H1 (cell line): ENCODE results near the gene NT5C. TPM values are rescaled to one million over a fixed set of nuclear protein-coding genes. Genes with fewer than 3 reads are reported as not detected.

Experiments used
- CTCF ChIA-PET: fragments of 300-600 bp; sonication (Branson Sonifier 250); formaldehyde crosslinking; loops from one replicate; lab custom pipeline; 2021; ENCODE audit not compliant: partially characterized antibody; lab: Charles Lee
- POLR2A ChIA-PET: fragments of 300-600 bp; sonication (Branson Sonifier 250); formaldehyde crosslinking; loops from one replicate; lab custom pipeline; 2021; ENCODE audit warnings: inconsistent platforms; ENCODE audit not compliant: partially characterized antibody; lab: Charles Lee
- DNase-seq, 2 experiments: peaks; one replicate each; pipeline versions ENCODE4 v3.0.0 to v3.0.0-alpha.2; 2010 to 2022; ENCODE audit warnings: low spot score in 2 of 2, low read depth in 1 of 2, mixed read lengths in 1 of 2
- FAIRE-seq: peaks from 2 replicates; lab custom pipeline; 2011; peaks lifted over from hg19 to GRCh38; lab: Jason Lieb, UNC
- H2AFZ ChIP-seq: 2 replicates; pipeline ENCODE4 v1.8.1; 2012; ENCODE audit warnings: low read length, inconsistent platforms
- H2AK5ac ChIP-seq: 2 replicates; pipeline ENCODE4 v1.6.1; 2013; ENCODE audit warnings: low read depth, low read length
- H2BK120ac ChIP-seq: replicated peaks from 2 replicates; pipeline ENCODE3; 2013; ENCODE audit warnings: low read depth, low read length, inconsistent platforms
- H2BK12ac ChIP-seq: 2 replicates; pipeline ENCODE4 v1.6.1; 2013; ENCODE audit warnings: low read depth, low read length
- H2BK15ac ChIP-seq: 2 replicates; pipeline ENCODE4 v1.6.1; 2013; ENCODE audit warnings: low read length
- H2BK20ac ChIP-seq: 2 replicates; pipeline ENCODE4 v1.6.1; 2013; ENCODE audit warnings: low read length
- H2BK5ac ChIP-seq: 2 replicates; pipeline ENCODE4 v1.6.1; 2013; ENCODE audit warnings: low read depth, low read length
- H3K14ac ChIP-seq: 2 replicates; pipeline ENCODE4 v1.6.1; 2013; ENCODE audit warnings: inconsistent platforms; ENCODE audit not compliant: insufficient read length
- H3K18ac ChIP-seq: 2 replicates; pipeline ENCODE4 v1.6.1; 2013; ENCODE audit warnings: low read length; ENCODE audit errors: extremely low read depth
- H3K23ac ChIP-seq: 2 replicates; pipeline ENCODE4 v1.6.1; 2013; ENCODE audit warnings: inconsistent platforms; ENCODE audit not compliant: insufficient read length
- H3K23me2 ChIP-seq: 2 replicates; pipeline ENCODE4 v1.6.1; 2013; ENCODE audit warnings: low read depth, low read length
- H3K27ac ChIP-seq: 2 replicates; pipeline ENCODE4 v1.6.1; 2011; ENCODE audit warnings: low read depth, low read length, inconsistent platforms
- H3K27me3 ChIP-seq, 4 experiments: replicated peaks in 1 of 4; 1 replicate in 1 of 4; 2 replicates in 3 of 4; pipeline versions ENCODE4 v1.6.1 to v1.8.1; 2011 to 2013; ENCODE audit warnings: low read length in 3 of 4, mild to moderate bottlenecking in 3 of 4, inconsistent platforms in 2 of 4, mixed read lengths in 2 of 4, moderate library complexity in 1 of 4; ENCODE audit not compliant: control insufficient read depth in 3 of 4, insufficient read depth in 3 of 4; ENCODE audit errors: extremely low read depth in 1 of 4
- H3K36me3 ChIP-seq, 4 experiments: 2 replicates each; pipeline versions ENCODE4 v1.6.1 to v1.8.1; 2011 to 2013; ENCODE audit warnings: mild to moderate bottlenecking in 4 of 4, low read length in 3 of 4, moderate library complexity in 2 of 4, control low read depth in 1 of 4, inconsistent platforms in 1 of 4; ENCODE audit not compliant: insufficient read depth in 4 of 4, control insufficient read depth in 2 of 4
- H3K4ac ChIP-seq: replicated peaks from 2 replicates; pipeline ENCODE3; 2013; ENCODE audit warnings: low read length, low read depth, mixed read lengths, inconsistent platforms; ENCODE audit not compliant: insufficient read length
- H3K4me1 ChIP-seq, 4 experiments: replicated peaks in 1 of 4; 1 replicate in 1 of 4; 2 replicates in 3 of 4; pipeline versions ENCODE4 v1.6.1 to v1.8.1; 2011 to 2013; ENCODE audit warnings: low read length in 3 of 4, inconsistent platforms in 2 of 4, mixed read lengths in 1 of 4; ENCODE audit not compliant: insufficient read depth in 4 of 4, control insufficient read depth in 3 of 4
- H3K4me2 ChIP-seq, 2 experiments: 2 replicates each; pipeline versions ENCODE4 v1.6.1 to v1.8.1; 2011 to 2013; ENCODE audit warnings: low read depth in 2 of 2, low read length in 2 of 2, control low read depth in 1 of 2, inconsistent platforms in 1 of 2, mild to moderate bottlenecking in 1 of 2; ENCODE audit not compliant: insufficient read depth in 1 of 2
- H3K4me3 ChIP-seq, 4 experiments: fragments of 200-600, 300-600 bp in 1 of 4; sonication (generic), shearing (Covaris generic), sonication (Bioruptor Twin) in 1 of 4; 2 replicates each; pipeline versions ENCODE4 v1.5.1 to v1.8.1; 2011 to 2016; ENCODE audit warnings: low read length in 4 of 4, low read depth in 3 of 4, control low read depth in 2 of 4, inconsistent platforms in 2 of 4, mild to moderate bottlenecking in 2 of 4, mixed read lengths in 1 of 4, moderate library complexity in 1 of 4; ENCODE audit not compliant: insufficient read depth in 2 of 4; ENCODE audit errors: extremely low read depth in 1 of 4
- H3K56ac ChIP-seq: replicated peaks from 2 replicates; pipeline ENCODE3; 2013; ENCODE audit warnings: low read depth, mild to moderate bottlenecking, mixed read lengths, low read length, inconsistent platforms; ENCODE audit not compliant: insufficient read length
- H3K79me1 ChIP-seq: 2 replicates; pipeline ENCODE4 v1.6.1; 2013; ENCODE audit warnings: low read depth, low read length, control low read depth
- H3K79me2 ChIP-seq, 2 experiments: 2 replicates each; pipeline versions ENCODE4 v1.6.1 to v1.8.1; 2012 to 2013; ENCODE audit warnings: low read length in 2 of 2, mild to moderate bottlenecking in 2 of 2, inconsistent platforms in 1 of 2; ENCODE audit not compliant: insufficient read depth in 2 of 2, control insufficient read depth in 1 of 2
- H3K9ac ChIP-seq, 4 experiments: replicated peaks in 1 of 4; 1 replicate in 1 of 4; 2 replicates in 3 of 4; pipeline versions ENCODE4 v1.6.1 to v1.8.1; 2011 to 2013; ENCODE audit warnings: low read depth in 3 of 4, low read length in 3 of 4, control low read depth in 2 of 4, mild to moderate bottlenecking in 2 of 4, moderate library complexity in 2 of 4, inconsistent platforms in 1 of 4; ENCODE audit errors: extremely low read depth in 1 of 4
- H3K9me3 ChIP-seq, 2 experiments: 2 replicates each; pipeline versions ENCODE4 v1.6.1 to v1.8.1; 2012 to 2013; ENCODE audit warnings: mild to moderate bottlenecking in 2 of 2, moderate library complexity in 2 of 2, control low read depth in 1 of 2, inconsistent platforms in 1 of 2, low read depth in 1 of 2, low read length in 1 of 2, mixed read lengths in 1 of 2; ENCODE audit not compliant: insufficient read depth in 2 of 2
- H4K20me1 ChIP-seq, 2 experiments: replicated peaks in 1 of 2; 2 replicates each; pipeline versions ENCODE3 to v1.8.1; 2011 to 2013; ENCODE audit warnings: inconsistent platforms in 2 of 2, low read length in 2 of 2, mild to moderate bottlenecking in 1 of 2; ENCODE audit not compliant: insufficient read depth in 2 of 2, control insufficient read depth in 1 of 2
- H4K5ac ChIP-seq: 2 replicates; pipeline ENCODE4 v1.6.1; 2013; ENCODE audit warnings: low read length, low read depth, mixed read lengths, inconsistent platforms; ENCODE audit not compliant: insufficient read length
- H4K8ac ChIP-seq: 2 replicates; pipeline ENCODE4 v1.8.0; 2013; ENCODE audit warnings: mild to moderate bottlenecking, moderate library complexity, low read length, inconsistent platforms; ENCODE audit not compliant: insufficient read depth; ENCODE audit errors: extremely low read depth
- H4K91ac ChIP-seq: replicated peaks from 2 replicates; pipeline ENCODE3; 2013; ENCODE audit warnings: low read length, mixed read lengths, inconsistent platforms; ENCODE audit not compliant: insufficient read length
- ASH2L ChIP-seq: fragments of 200-600, 300-600 bp; sonication (generic); IDR thresholded peaks from one replicate; pipeline ENCODE4 v1.7.1; 2017; ENCODE audit warnings: low read length
- CHD1 ChIP-seq: IDR thresholded peaks from 2 replicates; pipeline ENCODE4 v1.6.1; 2012; ENCODE audit warnings: low read depth, low read length, improper control_type of control experiment
- GABPA ChIP-seq: IDR thresholded peaks from 2 replicates; pipeline ENCODE4 v1.6.1; 2011; ENCODE audit warnings: mild to moderate bottlenecking, low read length, moderate library complexity, borderline replicate concordance; ENCODE audit not compliant: insufficient read depth
- KDM1A ChIP-seq: fragments of 200-600, 300-600 bp; sonication (generic); IDR thresholded peaks from 2 replicates; pipeline ENCODE4 v1.7.1; 2016; ENCODE audit warnings: mild to moderate bottlenecking, low read length, borderline replicate concordance
- KDM4A ChIP-seq: IDR thresholded peaks from one replicate; pipeline ENCODE4 v1.7.1; 2012; ENCODE audit warnings: low read depth, mild to moderate bottlenecking, moderate library complexity, low read length, inconsistent platforms; ENCODE audit not compliant: severe bottlenecking
- NRF1 ChIP-seq: IDR thresholded peaks from 2 replicates; pipeline ENCODE4 v1.6.1; 2011; ENCODE audit warnings: mild to moderate bottlenecking, low read depth, low read length, improper control_type of control experiment
- PHF8 ChIP-seq: fragments of 200-600 bp; sonication (generic); conservative IDR thresholded peaks from 2 replicates; pipeline ENCODE4 v1.7.1; 2012; ENCODE audit warnings: low read depth, mild to moderate bottlenecking, inconsistent platforms, low read length, moderate library complexity
- POU5F1 ChIP-seq: IDR thresholded peaks from 2 replicates; pipeline ENCODE4 v1.6.1; 2011; ENCODE audit warnings: low read depth, mild to moderate bottlenecking, low read length, moderate library complexity
- TEAD4 ChIP-seq: IDR thresholded peaks from 2 replicates; pipeline ENCODE4 v1.6.1; 2012; ENCODE audit warnings: low read depth, low read length, inconsistent platforms, mixed read lengths
- WGBS, 2 experiments: shearing (Covaris generic) in 1 of 2; methylation state at CpG; one replicate each; pipeline versions ENCODE4 v1.1.6 to v1.1.7; 2013 to 2015; ENCODE audit warnings: low lambda C conversion rate in 2 of 2, mixed read lengths in 2 of 2, inconsistent platforms in 1 of 2, low coverage in 1 of 2, missing lambda C conversion rate in 1 of 2; ENCODE audit not compliant: insufficient replicate concordance in 2 of 2, insufficient coverage in 1 of 2, insufficient read length in 1 of 2; ENCODE audit errors: extremely low coverage in 1 of 2, missing lambda C conversion rate in 1 of 2; 5-methylcytosine and 5-hydroxymethylcytosine counted together
- polyA plus RNA-seq, 7 experiments: library from polyadenylated mRNA; depleted of rRNA in 3 of 7; stranded (reverse) in 5 of 7; unstranded in 2 of 7; fragments of >200 nt in 5 of 7; fragments of 200-250 nt in 2 of 7; gene quantifications; 1 replicate in 5 of 7; 2 replicates in 1 of 7; 4 replicates in 1 of 7; pipeline versions ENCODE4 v1.2.1 to v1.2.3, GENCODE V29; 2011 to 2013; ENCODE audit warnings: missing spikeins in 2 of 7, mixed read lengths in 2 of 7
- total RNA-seq: library from RNA; stranded (reverse); fragmentation: NEBNext Ultra II Directional; extraction: Animal tissue kit (Norgen Biotek cat#: 25700); gene quantifications from 2 replicates; pipeline ENCODE4 v1.2.1, GENCODE V29; 2021
- TF ChIP-seq, protein P1 (sequence below): IDR thresholded peaks from 2 replicates; pipeline ENCODE4 v1.6.1; 2011; ENCODE audit warnings: low read depth, mild to moderate bottlenecking, low read length; ENCODE audit not compliant: insufficient read depth
- TF ChIP-seq, protein P2 (sequence below): IDR thresholded peaks from 2 replicates; pipeline ENCODE4 v1.6.1; 2012; ENCODE audit warnings: low read length, inconsistent platforms

NT5C gene
- total and polyA plus RNA-seq, 2 of the 8 experiments (the other 6 are each of a cell fraction or from before 2014, with no cell fraction given) = 52.1 to 66.4 TPM

DNA sequence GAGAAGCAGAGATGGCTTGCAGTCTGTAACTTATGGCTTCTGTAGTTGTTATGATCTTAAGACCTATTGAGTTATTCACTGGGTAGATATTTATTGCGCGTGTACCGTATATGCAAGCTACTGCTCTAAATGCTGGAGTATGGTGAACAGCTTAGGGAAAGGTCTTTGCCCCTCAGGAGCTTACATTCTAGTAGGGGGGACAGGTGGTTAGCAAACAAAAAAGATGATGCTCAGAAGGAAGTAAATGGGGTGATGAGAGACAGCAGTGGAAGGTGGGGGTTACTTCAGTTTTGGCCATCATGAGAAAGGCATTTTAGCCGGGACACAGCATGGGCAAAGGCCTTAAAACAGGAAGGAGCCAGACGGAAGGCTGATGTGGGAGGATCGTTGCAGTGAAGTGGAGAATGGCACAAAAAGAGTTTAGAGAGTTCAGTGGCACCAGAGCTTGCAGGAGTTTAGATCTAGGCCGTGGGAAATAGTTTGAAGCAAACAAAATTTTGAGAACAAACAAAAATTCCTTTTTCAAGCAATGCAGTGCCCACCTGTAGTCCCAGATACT, 19.7 kb downstream of the NT5C start:
- Histone ChIP-seq H4K8ac (no peak overlapping the region), H3K4me2 (no peak overlapping the region), H3K23ac (no peak overlapping the region), H2AK5ac (no peak overlapping the region), H3K18ac (no peak overlapping the region), H3K56ac (no peak overlapping the region), H3K4ac (no peak overlapping the region), H3K14ac (no peak overlapping the region), H2BK12ac (no peak overlapping the region), H4K20me1 (no peaks in the 10 kb centered on the region), H3K79me2 (peaks cover 0 to 3% of the 10 kb centered on the region in 2 experiments; a peak in 1 of 4 replicates), H3K36me3 (no peaks in the 10 kb centered on the region), H3K27ac (no peak overlapping the region), H4K5ac (no peak overlapping the region), H2BK120ac (no peak overlapping the region), H3K23me2 (peaks cover 12% of the 10 kb centered on the region; the same call in 1 of the 2 replicates), H3K79me1 (peaks cover 5% of the 10 kb centered on the region; the same call in 1 of the 2 replicates), H3K9ac (no peak overlapping the region), H2AFZ (no peak overlapping the region), H3K4me1 (peaks cover 0 to 2% (median under 1%) of the 10 kb centered on the region in 4 experiments; a peak in 3 of 7 replicates), H2BK5ac (no peak overlapping the region), H2BK20ac (no peak overlapping the region), H3K4me3 (no peak overlapping the region), H4K91ac (no peak overlapping the region), H3K9me3 (no peaks in the 10 kb centered on the region), H3K27me3 (no peaks in the 10 kb centered on the region), H2BK15ac (no peak overlapping the region)
- WGBS, 2 experiments = 96% methylated on average over 7 of the region's 7 CpGs; no CpG with 5 or more reads in 1 of the 2 experiments
- FAIRE-seq (no peak), DNase-seq (no peak)
- ChIA-PET POLR2A (interaction anchor here (2.0 kb wide), 1 partner anchor 24 kb away, joined by 7 read pairs; the partner anchor contains the start of gene SLC16A5), CTCF (interaction anchor here (0.6 to 9.6 kb wide), 7 partner anchors 15 to 70 kb away, joined by 3 to 239 read pairs (median 4); partner anchors contain the start of gene NT5C)
- no peak for TF ChIP-seq TEAD4
- TF ChIP-seq NRF1 = no peak
- TF ChIP-seq PHF8 = no peak
- TF ChIP-seq KDM4A = no peak
- TF ChIP-seq ASH2L = no peak
- TF ChIP-seq, protein P1, sequence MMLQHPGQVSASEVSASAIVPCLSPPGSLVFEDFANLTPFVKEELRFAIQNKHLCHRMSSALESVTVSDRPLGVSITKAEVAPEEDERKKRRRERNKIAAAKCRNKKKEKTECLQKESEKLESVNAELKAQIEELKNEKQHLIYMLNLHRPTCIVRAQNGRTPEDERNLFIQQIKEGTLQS = no peak
- no peak for TF ChIP-seq GABPA
- TF ChIP-seq, protein P2, sequence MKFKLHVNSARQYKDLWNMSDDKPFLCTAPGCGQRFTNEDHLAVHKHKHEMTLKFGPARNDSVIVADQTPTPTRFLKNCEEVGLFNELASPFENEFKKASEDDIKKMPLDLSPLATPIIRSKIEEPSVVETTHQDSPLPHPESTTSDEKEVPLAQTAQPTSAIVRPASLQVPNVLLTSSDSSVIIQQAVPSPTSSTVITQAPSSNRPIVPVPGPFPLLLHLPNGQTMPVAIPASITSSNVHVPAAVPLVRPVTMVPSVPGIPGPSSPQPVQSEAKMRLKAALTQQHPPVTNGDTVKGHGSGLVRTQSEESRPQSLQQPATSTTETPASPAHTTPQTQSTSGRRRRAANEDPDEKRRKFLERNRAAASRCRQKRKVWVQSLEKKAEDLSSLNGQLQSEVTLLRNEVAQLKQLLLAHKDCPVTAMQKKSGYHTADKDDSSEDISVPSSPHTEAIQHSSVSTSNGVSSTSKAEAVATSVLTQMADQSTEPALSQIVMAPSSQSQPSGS = no peak
- TF ChIP-seq CHD1 = no peak
- no peak for TF ChIP-seq POU5F1
- no peak for TF ChIP-seq KDM1A
